HG03175 (cell line): ENCODE results near the gene GATA2.

Experiments used
- ATAC-seq: cut with Tn5 transposase; IDR thresholded peaks from one replicate; pipeline ENCODE4 v1.9.1; 2021; ENCODE audit warnings: mild to moderate bottlenecking, moderate library complexity; ENCODE audit not compliant: unreplicated experiment

GATA2 gene

GRCh38 chr3:128438488-128439072, 54.4 kb downstream of the GATA2 start:
- ATAC-seq, result no peak

- ATAC-seq, result no peak
Measured at GRCh38 chr3:128436214-128436613, 56.8 kb downstream of the GATA2 start.

- no peak for ATAC-seq
Measured at GRCh38 chr3:128435561-128435960, 57.4 kb downstream of the GATA2 start.

- no peak for ATAC-seq
Measured at GRCh38 chr3:128435058-128435457, 57.9 kb downstream of the GATA2 start.

GRCh38 chr3:128434524-128434923, 58.5 kb downstream of the GATA2 start:
- no peak for ATAC-seq

- ATAC-seq, result no peak
Measured at GRCh38 chr3:128433837-128434165, 59.2 kb downstream of the GATA2 start.

GRCh38 chr3:128432971-128433836, 59.8 kb downstream of the GATA2 start:
- ATAC-seq, result no peak

- no peak for ATAC-seq
Measured at GRCh38 chr3:128432301-128432970, 60.6 kb downstream of the GATA2 start.

- no peak for ATAC-seq
Measured at GRCh38 chr3:128431803-128432300, 61.1 kb downstream of the GATA2 start.

- no peak for ATAC-seq
Measured at GRCh38 chr3:128430731-128431130, 62.3 kb downstream of the GATA2 start.

GRCh38 chr3:128430301-128430700, 62.7 kb downstream of the GATA2 start:
- ATAC-seq, result no peak

GRCh38 chr3:128429751-128430150, 63.2 kb downstream of the GATA2 start:
- ATAC-seq, result no peak
